Endothelial cell of umbilical vein (primary cell): Measurements from ENCODE around the gene LFNG.

Experiments used
- EZH2 ChIP-seq: IDR thresholded peaks from 2 replicates; pipeline ENCODE4 v1.6.1; 2012; ENCODE audit warnings: borderline replicate concordance, low read depth, mild to moderate bottlenecking, moderate library complexity, low read length, inconsistent platforms; ENCODE audit not compliant: severe bottlenecking
- GATA2 ChIP-seq: IDR thresholded peaks from 2 replicates; pipeline ENCODE4 v1.7.0; 2011; ENCODE audit warnings: low read depth, mild to moderate bottlenecking, moderate library complexity, mixed read lengths, low read length; ENCODE audit not compliant: insufficient read length, insufficient read depth
- JUN ChIP-seq: IDR thresholded peaks from 2 replicates; pipeline ENCODE4 v1.6.1; 2011; ENCODE audit warnings: borderline replicate concordance, low read depth; ENCODE audit not compliant: insufficient read length, insufficient read depth
- MYC ChIP-seq: IDR thresholded peaks from one replicate; pipeline ENCODE4 v1.6.1; 2011; ENCODE audit warnings: mild to moderate bottlenecking, low read depth, low read length
- POLR2A ChIP-seq: IDR thresholded peaks from 2 replicates; pipeline ENCODE4 v1.6.1; 2012; ENCODE audit warnings: low read depth, mild to moderate bottlenecking, control low read depth, low read length
- POLR2AphosphoS5 ChIP-seq: IDR thresholded peaks from 2 replicates; pipeline ENCODE4 v1.6.1; 2012; ENCODE audit warnings: low read depth, mild to moderate bottlenecking, control low read depth, low read length, moderate library complexity; ENCODE audit not compliant: insufficient read depth
- TF ChIP-seq, protein P1 (sequence below), 2 donors: IDR thresholded peaks; 1 replicate in 1 of 2; 2 replicates in 1 of 2; pipeline ENCODE4 v1.5.1; 2011; ENCODE audit warnings: low read length in 2 of 2, mild to moderate bottlenecking in 2 of 2, moderate library complexity in 2 of 2, control low read depth in 1 of 2, inconsistent platforms in 1 of 2, low read depth in 1 of 2; ENCODE audit not compliant: insufficient read depth in 1 of 2; ENCODE audit errors: extremely low read depth in 1 of 2
- TF ChIP-seq, protein P2 (sequence below): IDR thresholded peaks from 2 replicates; pipeline ENCODE4 v1.6.1; 2011; ENCODE audit not compliant: insufficient read depth, insufficient read length

DNA sequence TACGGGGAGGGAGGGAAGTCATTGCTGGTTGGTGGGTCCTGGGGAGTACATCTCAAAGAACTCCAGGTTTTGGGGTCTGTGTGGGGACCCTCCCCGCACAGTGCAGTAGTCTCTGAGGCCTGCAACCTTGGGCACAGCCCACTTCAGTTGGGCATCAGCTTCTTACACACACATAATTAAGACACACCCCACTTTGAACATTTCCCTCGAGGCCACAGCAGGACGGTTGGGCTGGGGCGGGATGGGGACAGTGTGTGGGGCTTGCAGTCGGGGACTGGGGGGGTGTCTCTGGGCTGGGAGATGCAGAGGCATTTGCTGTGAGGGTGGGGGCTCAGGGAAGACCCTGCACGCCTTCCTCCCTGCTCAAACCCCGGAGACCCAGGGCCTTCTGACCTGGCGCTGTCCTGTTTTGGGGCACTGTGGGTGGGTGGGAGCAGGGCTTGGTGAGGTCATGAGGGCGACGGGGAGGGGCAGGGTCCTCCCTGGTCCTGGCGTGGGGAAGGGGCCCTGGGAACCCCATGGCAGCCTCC lies 1.3 kb downstream of the LFNG start:
- TF ChIP-seq, protein P1, sequence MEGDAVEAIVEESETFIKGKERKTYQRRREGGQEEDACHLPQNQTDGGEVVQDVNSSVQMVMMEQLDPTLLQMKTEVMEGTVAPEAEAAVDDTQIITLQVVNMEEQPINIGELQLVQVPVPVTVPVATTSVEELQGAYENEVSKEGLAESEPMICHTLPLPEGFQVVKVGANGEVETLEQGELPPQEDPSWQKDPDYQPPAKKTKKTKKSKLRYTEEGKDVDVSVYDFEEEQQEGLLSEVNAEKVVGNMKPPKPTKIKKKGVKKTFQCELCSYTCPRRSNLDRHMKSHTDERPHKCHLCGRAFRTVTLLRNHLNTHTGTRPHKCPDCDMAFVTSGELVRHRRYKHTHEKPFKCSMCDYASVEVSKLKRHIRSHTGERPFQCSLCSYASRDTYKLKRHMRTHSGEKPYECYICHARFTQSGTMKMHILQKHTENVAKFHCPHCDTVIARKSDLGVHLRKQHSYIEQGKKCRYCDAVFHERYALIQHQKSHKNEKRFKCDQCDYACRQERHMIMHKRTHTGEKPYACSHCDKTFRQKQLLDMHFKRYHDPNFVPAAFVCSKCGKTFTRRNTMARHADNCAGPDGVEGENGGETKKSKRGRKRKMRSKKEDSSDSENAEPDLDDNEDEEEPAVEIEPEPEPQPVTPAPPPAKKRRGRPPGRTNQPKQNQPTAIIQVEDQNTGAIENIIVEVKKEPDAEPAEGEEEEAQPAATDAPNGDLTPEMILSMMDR (IDR thresholded peaks at IDR 0.05; ENCODE audit: extremely low read depth in 1 of 2, insufficient read depth in 1 of 2, low read depth in 1 of 2, low read length in 2 of 2) = no peak
- no peak for TF ChIP-seq MYC
- TF ChIP-seq, protein P2, sequence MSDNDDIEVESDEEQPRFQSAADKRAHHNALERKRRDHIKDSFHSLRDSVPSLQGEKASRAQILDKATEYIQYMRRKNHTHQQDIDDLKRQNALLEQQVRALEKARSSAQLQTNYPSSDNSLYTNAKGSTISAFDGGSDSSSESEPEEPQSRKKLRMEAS = no peak
- no peak for TF ChIP-seq POLR2AphosphoS5
- TF ChIP-seq POLR2A = no peak
- no peak for TF ChIP-seq JUN
- TF ChIP-seq GATA2 = no peak
- no peak for TF ChIP-seq EZH2
